Immature natural killer cell (primary cell): ENCODE measurements around the gene RPUSD1. TPM values are rescaled to one million over a fixed set of nuclear protein-coding genes. Genes with fewer than 3 reads are reported as not detected.
"Not testable (repeated sequence)": the region's sequence is repeated elsewhere in the genome, so short reads cannot be mapped to it uniquely, and the experiment has no call there.

ENCODE experiments used
- DNase-seq, 3 donors: peaks; one replicate each; pipeline ENCODE4 v3.0.0; 2022; ENCODE audit warnings: mixed read lengths in 1 of 3
- H3K27ac Mint-ChIP-seq, 6 donors: one replicate each; pipeline ENCODE4 v1.8.0; 2020; ENCODE audit warnings: mixed read lengths in 6 of 6, mild to moderate bottlenecking in 5 of 6, inconsistent platforms in 4 of 6, moderate library complexity in 3 of 6
- H3K27me3 Mint-ChIP-seq, 3 donors: one replicate each; pipeline ENCODE4 v1.8.0; 2020 to 2021; ENCODE audit warnings: low read depth in 3 of 3, mild to moderate bottlenecking in 3 of 3, mixed read lengths in 3 of 3, moderate library complexity in 3 of 3, inconsistent platforms in 1 of 3
- H3K36me3 Mint-ChIP-seq, 3 donors: one replicate each; pipeline ENCODE4 v1.8.0; 2020; ENCODE audit warnings: mixed read lengths in 3 of 3, inconsistent platforms in 2 of 3, mild to moderate bottlenecking in 2 of 3
- H3K4me1 Mint-ChIP-seq, 2 donors: one replicate each; pipeline ENCODE4 v1.8.0; 2020; ENCODE audit warnings: inconsistent platforms in 2 of 2, mild to moderate bottlenecking in 2 of 2, mixed read lengths in 2 of 2, moderate library complexity in 1 of 2
- H3K4me3 Mint-ChIP-seq, 5 donors: one replicate each; pipeline ENCODE4 v1.8.0; 2020; ENCODE audit warnings: mild to moderate bottlenecking in 5 of 5, mixed read lengths in 5 of 5, inconsistent platforms in 3 of 5, moderate library complexity in 3 of 5
- H3K9me3 Mint-ChIP-seq, 6 donors: one replicate each; pipeline ENCODE4 v1.8.0; 2020; ENCODE audit warnings: mild to moderate bottlenecking in 6 of 6, mixed read lengths in 6 of 6, inconsistent platforms in 4 of 6, moderate library complexity in 3 of 6
- polyA plus RNA-seq, 3 donors: library from polyadenylated mRNA; unstranded; fragments of 300-500 nt; fragmentation: Illumina TruSeq; gene quantifications; one replicate each; pipeline ENCODE4 v1.2.3, GENCODE V29; 2021

Gene RPUSD1
- polyA plus RNA-seq, 3 donors from 2014 or later, result 23.9 to 49.9 (median 27.7) TPM

GRCh38 chr16:824601-825000 is 36.4 kb upstream of the RPUSD1 start:
- no peaks in the 10 kb centered on the region for H3K9me3 Mint-ChIP-seq
- no peak overlapping the region for H3K4me3 Mint-ChIP-seq
- H3K36me3 Mint-ChIP-seq, result no peaks in the 10 kb centered on the region
- peaks cover 0 to 4% of the 10 kb centered on the region in 2 donors for H3K4me1 Mint-ChIP-seq
- DNase-seq, result no peak
- peaks cover 2 to 5% (median 4%) of the 10 kb centered on the region in 3 donors for H3K27me3 Mint-ChIP-seq
- H3K27ac Mint-ChIP-seq, result no peak overlapping the region

- H3K9me3 Mint-ChIP-seq, result no peaks in the 10 kb centered on the region
- no peak overlapping the region for H3K4me3 Mint-ChIP-seq
- H3K4me1 Mint-ChIP-seq, result peaks cover under 1 to 7% of the 10 kb centered on the region in 2 donors
- peaks cover 2 to 7% (median 4%) of the 10 kb centered on the region in 3 donors for H3K27me3 Mint-ChIP-seq
- DNase-seq, result no peak
- H3K36me3 Mint-ChIP-seq, result no peaks in the 10 kb centered on the region
- H3K27ac Mint-ChIP-seq, result no peak overlapping the region
Measured at GRCh38 chr16:824194-824593, 36.0 kb upstream of the RPUSD1 start.

GRCh38 chr16:822909-823297 is 34.7 kb upstream of the RPUSD1 start:
- no peak overlapping the region for H3K4me3 Mint-ChIP-seq
- no peaks in the 10 kb centered on the region for H3K9me3 Mint-ChIP-seq
- peaks cover 4% of the 10 kb centered on the region in 3 donors for H3K27me3 Mint-ChIP-seq
- DNase-seq, result no peak
- H3K27ac Mint-ChIP-seq, result no peak overlapping the region
- H3K4me1 Mint-ChIP-seq, result peaks cover 1 to 7% of the 10 kb centered on the region in 2 donors
- no peaks in the 10 kb centered on the region for H3K36me3 Mint-ChIP-seq

GRCh38 chr16:822174-822908 is 34.2 kb upstream of the RPUSD1 start:
- Mint-ChIP-seq H3K27me3 (peaks cover 4% of the 10 kb centered on the region in 3 donors), H3K4me3 (no peak overlapping the region), H3K36me3 (no peaks in the 10 kb centered on the region), H3K9me3 (no peaks in the 10 kb centered on the region), H3K27ac (no peak overlapping the region), H3K4me1 (peaks cover 1 to 7% of the 10 kb centered on the region in 2 donors)
- no peak for DNase-seq

GRCh38 chr16:821751-822150 is 33.6 kb upstream of the RPUSD1 start:
- Mint-ChIP-seq H3K4me1 (peaks cover 1 to 7% of the 10 kb centered on the region in 2 donors), H3K9me3 (no peaks in the 10 kb centered on the region), H3K4me3 (no peak overlapping the region), H3K36me3 (no peaks in the 10 kb centered on the region), H3K27ac (no peak overlapping the region), H3K27me3 (peaks cover 4% of the 10 kb centered on the region in 3 donors)
- DNase-seq, result no peak

- no peak overlapping the region for H3K4me3 Mint-ChIP-seq
- peaks cover 1 to 7% of the 10 kb centered on the region in 2 donors for H3K4me1 Mint-ChIP-seq
- no peak overlapping the region for H3K27ac Mint-ChIP-seq
- no peaks in the 10 kb centered on the region for H3K9me3 Mint-ChIP-seq
- no peak for DNase-seq
- no peaks in the 10 kb centered on the region for H3K36me3 Mint-ChIP-seq
- H3K27me3 Mint-ChIP-seq, result peaks cover 4% of the 10 kb centered on the region in 3 donors
Measured at GRCh38 chr16:820748-821147, 32.6 kb upstream of the RPUSD1 start.

- not testable (repeated sequence) for H3K27me3 Mint-ChIP-seq, H3K4me1 Mint-ChIP-seq, DNase-seq, H3K27ac Mint-ChIP-seq, H3K4me3 Mint-ChIP-seq, H3K9me3 Mint-ChIP-seq, H3K36me3 Mint-ChIP-seq
Measured at GRCh38 chr16:820044-820408, 31.8 kb upstream of the RPUSD1 start.

GRCh38 chr16:819336-820043 is 31.3 kb upstream of the RPUSD1 start:
- no peak for DNase-seq
- Mint-ChIP-seq H3K36me3 (no peaks in the 10 kb centered on the region), H3K4me1 (peaks cover 1 to 7% of the 10 kb centered on the region in 2 donors), H3K27ac (no peak overlapping the region), H3K9me3 (no peaks in the 10 kb centered on the region), H3K4me3 (no peak overlapping the region), H3K27me3 (peaks cover 2 to 14% (median 4%) of the 10 kb centered on the region in 3 donors)

- no peaks in the 10 kb centered on the region for H3K36me3 Mint-ChIP-seq
- peaks cover 2 to 14% (median 4%) of the 10 kb centered on the region in 3 donors for H3K27me3 Mint-ChIP-seq
- no peak overlapping the region for H3K4me3 Mint-ChIP-seq
- H3K4me1 Mint-ChIP-seq, result peaks cover 1 to 7% of the 10 kb centered on the region in 2 donors
- H3K27ac Mint-ChIP-seq, result no peak overlapping the region
- no peak for DNase-seq
- H3K9me3 Mint-ChIP-seq, result no peaks in the 10 kb centered on the region
Measured at GRCh38 chr16:818592-818991, 30.4 kb upstream of the RPUSD1 start.

- Mint-ChIP-seq H3K27me3 (peaks cover 2 to 14% (median 4%) of the 10 kb centered on the region in 3 donors), H3K36me3 (no peaks in the 10 kb centered on the region), H3K27ac (no peak overlapping the region), H3K9me3 (no peaks in the 10 kb centered on the region), H3K4me3 (no peak overlapping the region), H3K4me1 (peaks cover 1 to 7% of the 10 kb centered on the region in 2 donors)
- no peak for DNase-seq
Measured at GRCh38 chr16:818132-818531, 30.0 kb upstream of the RPUSD1 start.

- no peak for DNase-seq
- Mint-ChIP-seq H3K4me3 (no peak overlapping the region), H3K9me3 (no peaks in the 10 kb centered on the region), H3K27ac (no peak overlapping the region), H3K36me3 (peaks cover 0 to under 1% (median 0%) of the 10 kb centered on the region in 3 donors), H3K27me3 (peaks cover 2 to 14% (median 8%) of the 10 kb centered on the region in 3 donors), H3K4me1 (peaks cover 1 to 7% of the 10 kb centered on the region in 2 donors)
Measured at GRCh38 chr16:817001-817906, 29.1 kb upstream of the RPUSD1 start.

- Mint-ChIP-seq H3K4me3 (no peak overlapping the region), H3K9me3 (no peaks in the 10 kb centered on the region), H3K4me1 (peaks cover 1 to 7% of the 10 kb centered on the region in 2 donors), H3K27ac (no peak overlapping the region), H3K27me3 (peaks cover 5 to 15% (median 9%) of the 10 kb centered on the region in 3 donors), H3K36me3 (peaks cover 0 to 3% (median 0%) of the 10 kb centered on the region in 3 donors)
- no peak for DNase-seq
Measured at GRCh38 chr16:815861-816260, 27.7 kb upstream of the RPUSD1 start.

- H3K36me3 Mint-ChIP-seq, result peaks cover 0 to 3% (median 0%) of the 10 kb centered on the region in 3 donors
- peaks cover 1 to 6% of the 10 kb centered on the region in 2 donors for H3K4me1 Mint-ChIP-seq
- H3K9me3 Mint-ChIP-seq, result no peaks in the 10 kb centered on the region
- H3K27me3 Mint-ChIP-seq, result peaks cover 6 to 13% (median 10%) of the 10 kb centered on the region in 3 donors
- H3K4me3 Mint-ChIP-seq, result no peak overlapping the region
- DNase-seq, result no peak
- H3K27ac Mint-ChIP-seq, result no peak overlapping the region
Measured at GRCh38 chr16:814974-815373, 26.8 kb upstream of the RPUSD1 start.
